ENCODE data around the gene LRRFIP1.

DNA sequence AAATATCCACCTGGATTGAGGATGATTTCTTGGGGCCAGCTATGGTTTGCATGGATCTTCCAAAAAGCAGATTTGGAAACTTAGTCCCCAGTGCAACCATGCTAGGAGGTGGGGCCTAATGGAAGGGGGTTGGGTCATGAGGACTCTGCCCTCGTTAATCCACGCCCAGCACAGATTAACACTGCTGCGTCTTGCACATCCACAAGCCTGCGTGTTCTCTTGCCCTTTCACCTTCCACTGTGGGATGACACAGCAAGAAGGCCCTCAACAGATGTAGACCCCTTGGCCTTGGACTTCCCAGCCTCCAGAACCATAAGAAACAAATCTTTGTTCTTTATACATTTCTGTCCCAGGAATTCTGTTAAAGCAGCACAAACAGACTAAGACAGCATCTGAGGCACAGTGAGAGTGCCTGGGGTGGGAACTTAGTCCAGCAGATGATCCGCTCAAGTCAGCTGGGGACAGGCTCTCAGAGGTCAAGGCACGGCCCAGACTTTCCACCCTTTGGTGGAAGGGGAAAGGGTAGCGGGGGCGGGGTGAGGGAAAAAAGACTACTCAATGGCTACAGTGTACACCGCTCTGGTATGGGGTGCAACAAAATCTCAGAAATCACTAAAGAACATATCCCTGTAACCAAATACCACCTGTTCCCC lies 39.2 kb upstream of the LRRFIP1 start:
- TF ChIP-seq, protein P1, sequence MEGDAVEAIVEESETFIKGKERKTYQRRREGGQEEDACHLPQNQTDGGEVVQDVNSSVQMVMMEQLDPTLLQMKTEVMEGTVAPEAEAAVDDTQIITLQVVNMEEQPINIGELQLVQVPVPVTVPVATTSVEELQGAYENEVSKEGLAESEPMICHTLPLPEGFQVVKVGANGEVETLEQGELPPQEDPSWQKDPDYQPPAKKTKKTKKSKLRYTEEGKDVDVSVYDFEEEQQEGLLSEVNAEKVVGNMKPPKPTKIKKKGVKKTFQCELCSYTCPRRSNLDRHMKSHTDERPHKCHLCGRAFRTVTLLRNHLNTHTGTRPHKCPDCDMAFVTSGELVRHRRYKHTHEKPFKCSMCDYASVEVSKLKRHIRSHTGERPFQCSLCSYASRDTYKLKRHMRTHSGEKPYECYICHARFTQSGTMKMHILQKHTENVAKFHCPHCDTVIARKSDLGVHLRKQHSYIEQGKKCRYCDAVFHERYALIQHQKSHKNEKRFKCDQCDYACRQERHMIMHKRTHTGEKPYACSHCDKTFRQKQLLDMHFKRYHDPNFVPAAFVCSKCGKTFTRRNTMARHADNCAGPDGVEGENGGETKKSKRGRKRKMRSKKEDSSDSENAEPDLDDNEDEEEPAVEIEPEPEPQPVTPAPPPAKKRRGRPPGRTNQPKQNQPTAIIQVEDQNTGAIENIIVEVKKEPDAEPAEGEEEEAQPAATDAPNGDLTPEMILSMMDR (optimal IDR thresholded peaks at IDR 0.05 in 1 of 3, IDR thresholded peaks at IDR 0.05 in 1 of 3, conservative IDR thresholded peaks at IDR 0.05 in 1 of 3; ENCODE audit: extremely low read depth in 1 of 3, insufficient read depth in 2 of 3, low read length in 3 of 3): no peak
- TF ChIP-seq EZH2 (IDR thresholded peaks at IDR 0.05; ENCODE audit: low read length): no peak
